K562 (cell line): ENCODE measurements around the gene WDR70. TPM values are rescaled to one million over a fixed set of nuclear protein-coding genes. Genes with fewer than 3 reads are reported as not detected.

Experiments
- CHCHD3 ChIP-seq: fragments of 250-450 bp; sonication (Bioruptor Pico); IDR thresholded peaks from 2 replicates; pipeline ENCODE4 v2.1.2; 2022; ENCODE audit warnings: mild to moderate bottlenecking
- CREB1 ChIP-seq, 2 experiments: sonication (generic) in 1 of 2; formaldehyde crosslinking in 1 of 2; IDR thresholded peaks; 2 replicates each; pipeline versions ENCODE4 v1.6.1 to v1.8.0; 2012 to 2022; ENCODE audit warnings: inconsistent platforms in 1 of 2, mild to moderate bottlenecking in 1 of 2, missing genetic modification reagents in 1 of 2, moderate library complexity in 1 of 2
- E4F1 ChIP-seq: fragments of 250-450 bp; sonication (Bioruptor Pico); IDR thresholded peaks from 2 replicates; pipeline ENCODE4 v1.5.0; 2021; ENCODE audit warnings: mild to moderate bottlenecking, borderline replicate concordance
- KLF16 ChIP-seq: IDR thresholded peaks from 2 replicates; pipeline ENCODE4 v1.6.1; 2016; ENCODE audit warnings: antibody characterized with exemption
- LARP7 ChIP-seq: fragments of 450-650 bp; IDR thresholded peaks from 2 replicates; pipeline ENCODE4 v1.6.1; 2016
- LEF1 ChIP-seq: fragments of 450-650 bp; IDR thresholded peaks from 2 replicates; pipeline ENCODE4 v1.6.1; 2016; ENCODE audit warnings: mild to moderate bottlenecking
- MCM3 ChIP-seq: fragments of 450-650 bp; IDR thresholded peaks from 2 replicates; pipeline ENCODE4 v1.6.1; 2016
- MIER1 ChIP-seq: fragments of 450-650 bp; IDR thresholded peaks from 2 replicates; pipeline ENCODE4 v1.6.1; 2016; ENCODE audit warnings: antibody characterized with exemption, mild to moderate bottlenecking, low read depth
- PATZ1 ChIP-seq: fragments of 250-450 bp; sonication (Bioruptor Pico); IDR thresholded peaks from 2 replicates; pipeline ENCODE4 v1.5.0; 2020; ENCODE audit warnings: mild to moderate bottlenecking, borderline replicate concordance
- TBP ChIP-seq: optimal IDR thresholded peaks from 2 replicates; pipeline ENCODE3; 2011; ENCODE audit warnings: low read depth, low read length, improper control_type of control experiment
- ZBTB5 ChIP-seq: fragments of 450-650 bp; IDR thresholded peaks from 2 replicates; pipeline ENCODE4 v1.6.1; 2017; ENCODE audit warnings: antibody characterized with exemption
- ZNF175 ChIP-seq: fragments of 200-800 bp; sonication (Bioruptor generic); IDR thresholded peaks from 2 replicates; pipeline ENCODE4 v1.6.1; 2016; ENCODE audit warnings: low read depth, mild to moderate bottlenecking, missing genetic modification characterization, missing compliant biosample characterization
- ZNF717 ChIP-seq: fragments of 250-450 bp; sonication (Bioruptor Pico); IDR thresholded peaks from 2 replicates; pipeline ENCODE4 v1.5.0; 2021
- ZNF766 ChIP-seq: fragments of 200-800 bp; sonication (Bioruptor generic); conservative IDR thresholded peaks from 2 replicates; pipeline ENCODE4 v1.6.1; 2016; ENCODE audit warnings: missing genetic modification characterization, missing compliant biosample characterization
- polyA plus RNA-seq, 8 experiments: library from polyadenylated mRNA; depleted of rRNA in 4 of 8; stranded (reverse) in 5 of 8; unstranded in 3 of 8; fragments of >200 nt; fragmentation: Nextera tagmentation in 2 of 8; fragmentation: Illumina TruSeq in 1 of 8; extraction: Ambion mirVana in 2 of 8; extraction: Trizol in 1 of 8; gene quantifications; 2 replicates each; pipeline versions ENCODE4 v1.2.1 to v1.2.3, GENCODE V29; 2011 to 2014; ENCODE audit warnings: inconsistent platforms in 1 of 8, missing spikeins in 1 of 8
- total RNA-seq, 7 experiments: library from RNA; depleted of rRNA in 6 of 7; stranded (reverse); fragments of >200 nt in 6 of 7; fragmentation: Illumina TruSeq in 2 of 7; extraction: Trizol in 2 of 7; gene quantifications; 2 replicates each; pipeline versions ENCODE4 v1.2.1 to v1.2.3, GENCODE V29; 2011 to 2021; ENCODE audit warnings: low replicate concordance in 1 of 7
- TF ChIP-seq, protein P1 (sequence below): sonication (generic); formaldehyde crosslinking; IDR thresholded peaks from 2 replicates; pipeline ENCODE4 v1.8.0; 2023; ENCODE audit warnings: mild to moderate bottlenecking, missing genetic modification reagents

The WDR70 gene
- total and polyA plus RNA-seq, 9 of the 15 experiments (the other 6 are each of a cell fraction or from before 2014, with no cell fraction given), result 16.8 to 46.6 (median 38.8) TPM

- TF ChIP-seq E4F1 (CRISPR knock-in tag), result no peak; the same call in 1 of the 2 replicates
- TF ChIP-seq ZBTB5, result peak; percentile 73
- peak; percentile 83 for TF ChIP-seq TBP
- TF ChIP-seq MIER1, result peak; percentile 61; the same call in 1 of the 2 replicates
- TF ChIP-seq PATZ1 (CRISPR knock-in tag), result peak; percentile 81; the same call in 1 of the 2 replicates
- TF ChIP-seq CHCHD3 (CRISPR knock-in tag), result peak; percentile 85; the same call in 1 of the 2 replicates
- TF ChIP-seq LEF1, result peak; percentile 57
- no peak; the same call in 1 of the 2 replicates for TF ChIP-seq MCM3
- no peak for TF ChIP-seq ZNF175 (CRISPR knock-in tag)
- peak; percentile 79; the same call in 1 of the 2 replicates for TF ChIP-seq ZNF766
- TF ChIP-seq LARP7, result peak; percentile 100
- peak; percentile 98 for TF ChIP-seq CREB1 (IDR thresholded peaks at IDR 0.05)
- TF ChIP-seq CREB1 (CRISPR knock-in tag; IDR thresholded peaks at IDR 0.05), result peak; percentile 98
- no peak for TF ChIP-seq KLF16
- no peak for TF ChIP-seq ZNF717
- TF ChIP-seq, protein P1, sequence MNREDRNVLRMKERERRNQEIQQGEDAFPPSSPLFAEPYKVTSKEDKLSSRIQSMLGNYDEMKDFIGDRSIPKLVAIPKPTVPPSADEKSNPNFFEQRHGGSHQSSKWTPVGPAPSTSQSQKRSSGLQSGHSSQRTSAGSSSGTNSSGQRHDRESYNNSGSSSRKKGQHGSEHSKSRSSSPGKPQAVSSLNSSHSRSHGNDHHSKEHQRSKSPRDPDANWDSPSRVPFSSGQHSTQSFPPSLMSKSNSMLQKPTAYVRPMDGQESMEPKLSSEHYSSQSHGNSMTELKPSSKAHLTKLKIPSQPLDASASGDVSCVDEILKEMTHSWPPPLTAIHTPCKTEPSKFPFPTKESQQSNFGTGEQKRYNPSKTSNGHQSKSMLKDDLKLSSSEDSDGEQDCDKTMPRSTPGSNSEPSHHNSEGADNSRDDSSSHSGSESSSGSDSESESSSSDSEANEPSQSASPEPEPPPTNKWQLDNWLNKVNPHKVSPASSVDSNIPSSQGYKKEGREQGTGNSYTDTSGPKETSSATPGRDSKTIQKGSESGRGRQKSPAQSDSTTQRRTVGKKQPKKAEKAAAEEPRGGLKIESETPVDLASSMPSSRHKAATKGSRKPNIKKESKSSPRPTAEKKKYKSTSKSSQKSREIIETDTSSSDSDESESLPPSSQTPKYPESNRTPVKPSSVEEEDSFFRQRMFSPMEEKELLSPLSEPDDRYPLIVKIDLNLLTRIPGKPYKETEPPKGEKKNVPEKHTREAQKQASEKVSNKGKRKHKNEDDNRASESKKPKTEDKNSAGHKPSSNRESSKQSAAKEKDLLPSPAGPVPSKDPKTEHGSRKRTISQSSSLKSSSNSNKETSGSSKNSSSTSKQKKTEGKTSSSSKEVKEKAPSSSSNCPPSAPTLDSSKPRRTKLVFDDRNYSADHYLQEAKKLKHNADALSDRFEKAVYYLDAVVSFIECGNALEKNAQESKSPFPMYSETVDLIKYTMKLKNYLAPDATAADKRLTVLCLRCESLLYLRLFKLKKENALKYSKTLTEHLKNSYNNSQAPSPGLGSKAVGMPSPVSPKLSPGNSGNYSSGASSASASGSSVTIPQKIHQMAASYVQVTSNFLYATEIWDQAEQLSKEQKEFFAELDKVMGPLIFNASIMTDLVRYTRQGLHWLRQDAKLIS, result no peak
Measured at GRCh38 chr5:37370864-37371726, 8.0 kb upstream of the WDR70 start, which contains the start of gene NUP155 (continued).
